Smooth muscle cell (in vitro differentiated cells): ENCODE data around the gene CMTM8. TPM values are rescaled to one million over a fixed set of nuclear protein-coding genes. Genes with fewer than 3 reads are reported as not detected.

Source experiments
- DNase-seq: peaks from one replicate; lab custom pipeline; 2025; ENCODE audit not compliant: unreplicated experiment; lab: John Stamatoyannopoulos, UW
- H2AFZ ChIP-seq: fragments of 200-600 bp; sonication (generic); 2 replicates; pipeline ENCODE4 v1.6.0; 2016; ENCODE audit warnings: antibody characterized with exemption, low read depth, mild to moderate bottlenecking
- H3F3A ChIP-seq: fragments of 200-600 bp; sonication (generic); 2 replicates; pipeline ENCODE4 v1.6.0; 2017; ENCODE audit warnings: antibody characterized with exemption, low read depth
- H3K27ac ChIP-seq: fragments of 200-600 bp; sonication (generic); 2 replicates; pipeline ENCODE4 v1.5.1; 2016; ENCODE audit warnings: low read depth, mild to moderate bottlenecking
- H3K27me3 ChIP-seq: fragments of 200-600 bp; sonication (generic); 2 replicates; pipeline ENCODE4 v1.6.1; 2016; ENCODE audit warnings: low read depth, mild to moderate bottlenecking
- H3K36me3 ChIP-seq: fragments of 200-600 bp; sonication (generic); 2 replicates; pipeline ENCODE4 v1.5.1; 2016; ENCODE audit warnings: low read depth
- H3K4me1 ChIP-seq: fragments of 200-600 bp; sonication (generic); 2 replicates; pipeline ENCODE4 v1.5.1; 2016; ENCODE audit warnings: low read depth
- H3K4me2 ChIP-seq: fragments of 200-600 bp; sonication (generic); 2 replicates; pipeline ENCODE4 v1.6.0; 2016; ENCODE audit warnings: mild to moderate bottlenecking
- H3K4me3 ChIP-seq: fragments of 200-600 bp; sonication (generic); 2 replicates; pipeline ENCODE4 v1.5.1; 2016; ENCODE audit warnings: mild to moderate bottlenecking
- H3K79me2 ChIP-seq: fragments of 200-600 bp; sonication (generic); 2 replicates; pipeline ENCODE4 v1.6.0; 2016; ENCODE audit warnings: low read depth, mild to moderate bottlenecking
- H3K9ac ChIP-seq: fragments of 200-600 bp; sonication (generic); 2 replicates; pipeline ENCODE4 v1.6.0; 2016; ENCODE audit warnings: low read depth
- H3K9me3 ChIP-seq: fragments of 200-600 bp; sonication (generic); replicated peaks from 2 replicates; pipeline ENCODE4 v1.5.1; 2016; ENCODE audit warnings: low read depth
- H4K20me1 ChIP-seq: fragments of 200-600 bp; sonication (generic); 2 replicates; pipeline ENCODE4 v1.6.0; 2016; ENCODE audit warnings: low read depth
- WGBS: methylation state at CpG from one replicate; pipeline ENCODE4 v1.1.7; 2016; ENCODE audit warnings: low lambda C conversion rate; 5-methylcytosine and 5-hydroxymethylcytosine counted together
- polyA plus RNA-seq: library from polyadenylated mRNA; unstranded; fragments of >200 nt; fragmentation: Nextera tagmentation; extraction: Ambion mirVana; gene quantifications from 2 replicates; pipeline ENCODE4 v1.2.1, GENCODE V29; 2016
- total RNA-seq: library from RNA; depleted of rRNA; stranded (reverse); fragments of >200 nt; gene quantifications from 2 replicates; pipeline ENCODE4 v1.2.3, GENCODE V29; 2014
- TF ChIP-seq, protein P1 (sequence below): fragments of 200-600 bp; sonication (generic); IDR thresholded peaks from 2 replicates; pipeline ENCODE4 v1.5.1; 2017; ENCODE audit warnings: borderline replicate concordance, mild to moderate bottlenecking, antibody characterized with exemption; ENCODE audit not compliant: insufficient read depth, poor library complexity, severe bottlenecking

The CMTM8 gene
- total and polyA plus RNA-seq, 2 experiments from 2014 or later, result 1.9 TPM

DNA sequence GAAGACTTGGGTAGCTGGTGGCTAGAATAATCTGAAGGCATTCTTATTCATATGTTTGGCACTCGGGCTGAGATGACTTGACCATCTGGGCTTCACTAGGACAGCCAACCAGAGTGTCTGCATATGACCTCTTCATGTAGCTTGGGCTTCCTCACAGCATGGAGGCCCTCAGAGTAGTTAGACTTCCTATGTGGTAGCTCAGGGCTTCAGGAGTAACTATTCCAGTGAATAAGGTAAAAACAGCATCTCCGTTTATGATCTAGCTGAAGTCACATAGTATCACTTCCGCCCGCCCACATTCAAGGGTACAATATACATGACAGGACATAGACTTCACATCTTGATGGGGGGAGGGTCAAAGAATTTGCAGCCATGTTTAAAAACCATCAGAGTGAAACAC, 18.9 kb upstream of the CMTM8 start:
- WGBS, result 96% methylated on average over 4 of the region's 4 CpGs
- H3K4me1 ChIP-seq, result peaks cover 8% of the 10 kb centered on the region
- no peaks in the 10 kb centered on the region for H3K27me3 ChIP-seq
- TF ChIP-seq, protein P1, sequence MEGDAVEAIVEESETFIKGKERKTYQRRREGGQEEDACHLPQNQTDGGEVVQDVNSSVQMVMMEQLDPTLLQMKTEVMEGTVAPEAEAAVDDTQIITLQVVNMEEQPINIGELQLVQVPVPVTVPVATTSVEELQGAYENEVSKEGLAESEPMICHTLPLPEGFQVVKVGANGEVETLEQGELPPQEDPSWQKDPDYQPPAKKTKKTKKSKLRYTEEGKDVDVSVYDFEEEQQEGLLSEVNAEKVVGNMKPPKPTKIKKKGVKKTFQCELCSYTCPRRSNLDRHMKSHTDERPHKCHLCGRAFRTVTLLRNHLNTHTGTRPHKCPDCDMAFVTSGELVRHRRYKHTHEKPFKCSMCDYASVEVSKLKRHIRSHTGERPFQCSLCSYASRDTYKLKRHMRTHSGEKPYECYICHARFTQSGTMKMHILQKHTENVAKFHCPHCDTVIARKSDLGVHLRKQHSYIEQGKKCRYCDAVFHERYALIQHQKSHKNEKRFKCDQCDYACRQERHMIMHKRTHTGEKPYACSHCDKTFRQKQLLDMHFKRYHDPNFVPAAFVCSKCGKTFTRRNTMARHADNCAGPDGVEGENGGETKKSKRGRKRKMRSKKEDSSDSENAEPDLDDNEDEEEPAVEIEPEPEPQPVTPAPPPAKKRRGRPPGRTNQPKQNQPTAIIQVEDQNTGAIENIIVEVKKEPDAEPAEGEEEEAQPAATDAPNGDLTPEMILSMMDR, result no peak
- no peaks in the 10 kb centered on the region for H3F3A ChIP-seq
- no peaks in the 10 kb centered on the region for H3K9me3 ChIP-seq
- H3K36me3 ChIP-seq, result no peaks in the 10 kb centered on the region
- no peak for DNase-seq
- H3K27ac ChIP-seq, result no peak overlapping the region
- no peaks in the 10 kb centered on the region for H4K20me1 ChIP-seq
- H3K4me3 ChIP-seq, result no peak overlapping the region
- no peaks in the 10 kb centered on the region for H3K79me2 ChIP-seq
- H3K4me2 ChIP-seq, result no peak overlapping the region
- H2AFZ ChIP-seq, result no peak overlapping the region
- no peak overlapping the region for H3K9ac ChIP-seq

DNA sequence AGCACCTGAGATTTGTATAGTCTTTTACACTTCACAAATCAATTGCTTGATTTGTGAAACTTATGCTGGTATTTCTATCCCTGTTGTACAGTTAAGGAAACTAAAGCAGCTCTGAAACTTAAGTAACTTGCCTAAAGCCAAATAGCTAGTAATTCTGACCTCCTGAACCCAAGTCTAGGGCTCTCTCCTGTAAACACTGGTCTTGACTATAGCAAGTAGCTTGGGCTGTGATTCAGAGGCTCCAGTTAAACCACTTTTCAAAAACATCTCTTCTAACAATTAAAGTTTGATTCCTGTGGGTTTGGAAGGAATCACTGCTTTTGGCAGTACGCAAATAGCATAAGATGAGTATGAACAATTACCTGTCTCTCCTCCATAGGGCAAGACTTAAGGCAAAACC, 18.5 kb upstream of the CMTM8 start:
- DNase-seq, result no peak
- no peaks in the 10 kb centered on the region for H3K79me2 ChIP-seq
- no peak overlapping the region for H2AFZ ChIP-seq
- H3K9ac ChIP-seq, result no peak overlapping the region
- no peaks in the 10 kb centered on the region for H3F3A ChIP-seq
- no peaks in the 10 kb centered on the region for H3K27me3 ChIP-seq
- H3K4me3 ChIP-seq, result no peak overlapping the region
- H3K4me2 ChIP-seq, result no peak overlapping the region
- TF ChIP-seq, protein P1, result no peak
- no peaks in the 10 kb centered on the region for H3K9me3 ChIP-seq
- H3K36me3 ChIP-seq, result no peaks in the 10 kb centered on the region
- H3K27ac ChIP-seq, result no peak overlapping the region
- 80% methylated on average over 1 of the region's 1 CpG for WGBS
- H3K4me1 ChIP-seq, result peaks cover 9% of the 10 kb centered on the region
- no peaks in the 10 kb centered on the region for H4K20me1 ChIP-seq

DNA sequence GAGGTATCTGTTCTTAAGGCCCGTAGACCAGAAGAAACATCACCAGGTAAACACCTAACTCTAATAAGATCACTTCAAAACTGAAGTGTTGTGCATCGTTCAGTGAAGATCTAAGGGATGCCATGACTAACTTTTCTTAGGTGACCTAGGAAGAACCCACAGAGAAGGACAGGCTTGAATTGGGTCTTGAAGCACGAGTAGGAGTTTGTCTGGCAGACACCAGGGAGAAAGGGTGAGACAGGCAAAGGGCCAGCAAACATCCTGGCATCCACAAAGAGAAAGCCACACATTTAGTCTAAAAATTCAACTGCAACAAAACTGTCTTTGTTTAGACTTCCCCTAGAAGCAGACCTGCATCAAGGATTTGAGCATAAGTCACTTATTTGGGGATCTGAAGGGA, 15.5 kb upstream of the CMTM8 start:
- no peak overlapping the region for H3K4me3 ChIP-seq
- WGBS, result 89% methylated on average over 3 of the region's 3 CpGs
- H4K20me1 ChIP-seq, result no peaks in the 10 kb centered on the region
- H3K27me3 ChIP-seq, result no peaks in the 10 kb centered on the region
- H3K9ac ChIP-seq, result no peak overlapping the region
- no peak overlapping the region for H2AFZ ChIP-seq
- no peak for DNase-seq
- H3K4me1 ChIP-seq, result peaks cover 9% of the 10 kb centered on the region
- no peak overlapping the region for H3K4me2 ChIP-seq
- no peaks in the 10 kb centered on the region for H3F3A ChIP-seq
- H3K27ac ChIP-seq, result no peak overlapping the region
- no peaks in the 10 kb centered on the region for H3K79me2 ChIP-seq
- no peaks in the 10 kb centered on the region for H3K9me3 ChIP-seq
- H3K36me3 ChIP-seq, result no peaks in the 10 kb centered on the region
- TF ChIP-seq, protein P1, result no peak

DNA sequence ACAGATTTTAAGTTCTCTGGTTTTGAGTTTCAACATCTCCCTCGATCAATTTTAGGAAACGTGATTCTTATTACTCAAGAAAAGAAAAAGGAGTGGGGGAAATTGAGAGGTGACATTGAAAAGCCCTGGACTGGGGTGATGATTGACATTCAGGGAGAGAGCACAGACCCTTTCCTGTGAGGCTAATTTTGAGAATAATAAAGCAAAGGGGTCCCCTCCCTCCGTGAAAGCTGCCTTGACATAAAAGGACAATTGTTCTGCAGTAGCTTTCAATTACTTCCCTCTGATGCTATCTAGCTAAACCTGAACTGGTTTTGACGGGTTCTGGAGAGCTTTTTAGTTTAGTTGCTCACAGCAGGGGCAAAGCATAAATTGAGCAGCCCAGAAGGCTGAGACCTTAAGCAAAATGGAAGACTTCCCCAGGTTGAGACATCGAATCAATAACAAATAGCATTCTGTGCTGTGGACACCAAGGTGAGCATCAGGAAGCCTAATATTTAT, 14.4 kb upstream of the CMTM8 start:
- Histone ChIP-seq H3K9ac (no peak overlapping the region), H4K20me1 (no peaks in the 10 kb centered on the region), H3K4me1 (peaks cover 9% of the 10 kb centered on the region), H3K9me3 (no peaks in the 10 kb centered on the region), H3F3A (no peaks in the 10 kb centered on the region), H3K4me3 (no peak overlapping the region), H3K27ac (no peak overlapping the region), H2AFZ (no peak overlapping the region), H3K36me3 (no peaks in the 10 kb centered on the region), H3K27me3 (no peaks in the 10 kb centered on the region), H3K4me2 (no peak overlapping the region), H3K79me2 (no peaks in the 10 kb centered on the region)
- TF ChIP-seq, protein P1, result no peak
- DNase-seq, result no peak
- WGBS, result 64% methylated on average over 5 of the region's 5 CpGs
